AG09309 (cell line): Measurements from ENCODE around the gene KCNG2.

Experiments used
- DNase-seq: peaks from one replicate; pipeline ENCODE4 v3.0.0-alpha.2; 2010; ENCODE audit warnings: low read depth
- H3K4me3 ChIP-seq: 2 replicates; pipeline ENCODE4 v1.5.1; 2011; ENCODE audit warnings: mild to moderate bottlenecking, low read depth, low read length, moderate library complexity; ENCODE audit not compliant: control insufficient read depth
- CTCF ChIP-seq: IDR thresholded peaks from 2 replicates; pipeline ENCODE4 v1.5.1; 2011; ENCODE audit warnings: mild to moderate bottlenecking, low read depth, low read length, inconsistent platforms; ENCODE audit not compliant: insufficient read depth, control insufficient read depth; ENCODE audit errors: missing control alignments

The KCNG2 gene

GRCh38 chr18:79871026-79871390 is 73.3 kb downstream of the KCNG2 start:
- no peak for TF ChIP-seq CTCF
- no peak for DNase-seq
- H3K4me3 ChIP-seq = no peak overlapping the region

GRCh38 chr18:79871481-79872091 is 73.8 kb downstream of the KCNG2 start:
- no peak for TF ChIP-seq CTCF
- DNase-seq = no peak
- no peak overlapping the region for H3K4me3 ChIP-seq

- DNase-seq = no peak
- no peak overlapping the region for H3K4me3 ChIP-seq
- no peak for TF ChIP-seq CTCF
These were observed 75.0 kb downstream of the KCNG2 start for GRCh38 chr18:79872527-79873444.

- no peak for DNase-seq
- TF ChIP-seq CTCF = no peak
These were observed 75.8 kb downstream of the KCNG2 start for GRCh38 chr18:79873449-79874110.

GRCh38 chr18:79874553-79875530 is 77.1 kb downstream of the KCNG2 start:
- H3K4me3 ChIP-seq = no peak overlapping the region
- DNase-seq = no peak
- no peak for TF ChIP-seq CTCF

More at GRCh38 chr18:79873449-79874110, 75.8 kb downstream of the KCNG2 start:
- H3K4me3 ChIP-seq = no peak overlapping the region

GRCh38 chr18:79875531-79875919 is 77.8 kb downstream of the KCNG2 start:
- TF ChIP-seq CTCF = no peak
- H3K4me3 ChIP-seq = no peak overlapping the region
- no peak for DNase-seq
